A549 (cell line): ENCODE measurements around the gene NCCRP1. TPM values are rescaled to one million over a fixed set of nuclear protein-coding genes. Genes with fewer than 3 reads are reported as not detected.

Experiments used
- ATAC-seq, 2 experiments: fragments of 200-7000 bp in 1 of 2; fragments of >200 bp in 1 of 2; cut with Nextera tagmentation in 1 of 2; cut with Tn5 transposase in 1 of 2; 3 replicates each; pipeline versions ENCODE4 v1.8.0 to v1.9.1; 2018 to 2020; ENCODE audit warnings: mild to moderate bottlenecking in 1 of 2, moderate library complexity in 1 of 2
- CTCF ChIA-PET: fragments of 300-600 bp; sonication (Branson Sonifier 250); formaldehyde crosslinking; extraction: SDS; loops from one replicate; lab custom pipeline; 2021; ENCODE audit warnings: antibody characterized with exemption, inconsistent platforms; lab: Yijun Ruan, JAX
- POLR2A ChIA-PET: fragments of 350-600 bp; formaldehyde crosslinking; extraction: SDS; loops from one replicate; lab custom pipeline; 2021; ENCODE audit warnings: antibody characterized with exemption, inconsistent platforms; lab: Yijun Ruan, JAX
- DNase-seq, 2 experiments: peaks; one replicate each; pipeline versions ENCODE4 v3.0.0 to v3.0.0-alpha.2; 2011 to 2016; ENCODE audit warnings: low read depth in 1 of 2, low spot score in 1 of 2
- FAIRE-seq: peaks from 2 replicates; lab custom pipeline; 2011; peaks lifted over from hg19 to GRCh38; lab: Jason Lieb, UNC
- H3K27ac ChIP-seq, 2 experiments: fragments of >200 bp; sonication (Bioruptor Twin); formaldehyde crosslinking; 3 replicates each; pipeline ENCODE4 v1.5.1; 2016 to 2017
- H3K4me1 ChIP-seq: fragments of >200 bp; sonication (Bioruptor Twin); formaldehyde crosslinking; 3 replicates; pipeline ENCODE4 v1.6.1; 2016
- H3K4me2 ChIP-seq: fragments of >200 bp; sonication (Bioruptor Twin); formaldehyde crosslinking; 3 replicates; pipeline ENCODE4 v1.6.1; 2016
- H3K4me3 ChIP-seq: fragments of >200 bp; sonication (Bioruptor Twin); formaldehyde crosslinking; 3 replicates; pipeline ENCODE4 v1.5.1; 2016
- H3K9me3 ChIP-seq: fragments of >200 bp; sonication (Bioruptor Twin); formaldehyde crosslinking; 3 replicates; pipeline ENCODE4 v1.6.1; 2016
- EHMT2 ChIP-seq: fragments of 200-600 bp; sonication (generic); IDR thresholded peaks from 2 replicates; pipeline ENCODE4 v1.6.1; 2016; ENCODE audit warnings: antibody characterized with exemption, low read depth, mild to moderate bottlenecking, moderate library complexity
- HEYL ChIP-seq: fragments of 250-450 bp; sonication (Bioruptor Pico); IDR thresholded peaks from 2 replicates; pipeline ENCODE4 v1.8.0; 2021; ENCODE audit warnings: mild to moderate bottlenecking, moderate library complexity
- HOXA7 ChIP-seq: fragments of 250-450 bp; sonication (Bioruptor Pico); IDR thresholded peaks from 2 replicates; pipeline ENCODE4 v1.5.0; 2020; ENCODE audit warnings: mild to moderate bottlenecking, moderate library complexity
- JUN ChIP-seq, 2 experiments: fragments of >200 bp; sonication (Bioruptor Twin); formaldehyde crosslinking; IDR thresholded peaks; 2 replicates in 1 of 2; 3 replicates in 1 of 2; pipeline ENCODE4 v1.6.1; 2016 to 2017
- KDM5A ChIP-seq: fragments of 200-600 bp; sonication (generic); IDR thresholded peaks from 2 replicates; pipeline ENCODE4 v1.6.1; 2016; ENCODE audit warnings: antibody characterized with exemption, mild to moderate bottlenecking
- NPAS2 ChIP-seq: fragments of 250-450 bp; sonication (Bioruptor Pico); IDR thresholded peaks from 2 replicates; pipeline ENCODE4 v1.8.0; 2022; ENCODE audit warnings: mild to moderate bottlenecking, moderate library complexity, borderline replicate concordance
- POLR2A ChIP-seq: IDR thresholded peaks from 2 replicates; pipeline ENCODE4 v1.6.1; 2012; ENCODE audit warnings: mild to moderate bottlenecking, low read length
- POLR2AphosphoS2 ChIP-seq: conservative IDR thresholded peaks from 2 replicates; pipeline ENCODE4 v1.6.1; 2012; ENCODE audit warnings: low read length, improper control_type of control experiment, inconsistent platforms
- RARB ChIP-seq: fragments of 250-450 bp; sonication (Bioruptor Pico); IDR thresholded peaks from 2 replicates; pipeline ENCODE4 v1.8.0; 2021; ENCODE audit warnings: mild to moderate bottlenecking, moderate library complexity
- RNF2 ChIP-seq: fragments of 200-600 bp; sonication (generic); IDR thresholded peaks from 2 replicates; pipeline ENCODE4 v1.6.1; 2016; ENCODE audit warnings: low read depth, mild to moderate bottlenecking, antibody characterized with exemption, moderate library complexity, borderline replicate concordance
- SREBF2 ChIP-seq: fragments of 450-650 bp; IDR thresholded peaks from 2 replicates; pipeline ENCODE4 v1.6.1; 2014; ENCODE audit warnings: mild to moderate bottlenecking, moderate library complexity
- ZFP36 ChIP-seq: fragments of 450-650 bp; IDR thresholded peaks from 2 replicates; pipeline ENCODE4 v1.6.1; 2014; ENCODE audit warnings: borderline replicate concordance; ENCODE audit not compliant: partially characterized antibody
- ZNF302 ChIP-seq: fragments of 250-450 bp; sonication (Bioruptor Pico); IDR thresholded peaks from 2 replicates; pipeline ENCODE4 v1.9.0; 2021; ENCODE audit warnings: inconsistent platforms, mild to moderate bottlenecking, moderate library complexity
- WGBS: methylation state at CpG from one replicate; pipeline ENCODE4 v1.1.6; 2017; ENCODE audit errors: missing lambda C conversion rate; 5-methylcytosine and 5-hydroxymethylcytosine counted together
- polyA plus RNA-seq, 4 experiments: library from polyadenylated mRNA; depleted of rRNA in 3 of 4; stranded (reverse); fragments of >200 nt; fragmentation: RNase III in 1 of 4; extraction: RNeasy Plus Mini Kit Qiagen cat#74134 plus additional on column Dnase treatment in 1 of 4; gene quantifications; 2 replicates in 3 of 4; 3 replicates in 1 of 4; pipeline ENCODE4 v1.2.3, GENCODE V29; 2011 to 2017
- TF ChIP-seq, protein P1 (sequence below): fragments of >200 bp; sonication (Bioruptor Twin); formaldehyde crosslinking; IDR thresholded peaks from 3 replicates; pipeline ENCODE4 v1.5.1; 2016
- TF ChIP-seq, protein P2 (sequence below): IDR thresholded peaks from 2 replicates; pipeline ENCODE4 v1.6.1; 2012
- TF ChIP-seq, protein P3 (sequence below): fragments of 150-350 bp; IDR thresholded peaks from 2 replicates; pipeline ENCODE4 v1.6.1; 2014; ENCODE audit warnings: low read depth, mild to moderate bottlenecking, low read length

Gene NCCRP1
- polyA plus RNA-seq, 2 of the 4 experiments (the other 2 are of a cell fraction), result 0.90 to 0.99 TPM

DNA sequence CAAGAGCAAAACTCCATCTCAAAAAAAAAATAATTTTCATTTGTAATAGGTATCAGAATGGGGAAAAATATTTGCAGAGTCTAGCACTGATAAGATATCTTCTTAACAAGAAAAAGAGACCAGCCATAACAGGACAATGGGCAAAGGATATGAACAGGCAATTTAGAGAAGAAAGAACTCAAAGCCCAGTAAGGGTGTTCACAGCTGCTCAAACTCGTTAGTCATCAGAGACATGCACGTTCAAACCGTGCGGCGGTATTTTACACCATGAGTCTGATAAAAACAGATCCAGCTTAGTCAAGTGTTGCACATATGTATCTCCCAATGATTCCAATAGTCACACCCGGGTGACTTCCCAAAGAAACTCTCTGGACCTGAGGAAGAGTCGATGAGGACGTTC lies 13.7 kb upstream of the NCCRP1 start:
- Histone ChIP-seq H3K4me2 (no peak overlapping the region), H3K27ac (no peak overlapping the region), H3K4me1 (no peaks in the 10 kb centered on the region), H3K4me3 (no peak overlapping the region), H3K9me3 (no peaks in the 10 kb centered on the region)
- DNase-seq (no peak), FAIRE-seq (peak; percentile 87), ATAC-seq (no peak)
- ChIA-PET POLR2A (no interaction called here), CTCF (interaction anchor here (0.9 to 6.5 kb wide), 13 partner anchors 10 to 320 kb away, joined by 3 to 36 read pairs (median 3); partner anchors contain the start of gene PAK4)
- 85% methylated on average over 8 of the region's 8 CpGs for WGBS
- TF ChIP-seq JUN (IDR thresholded peaks at IDR 0.05), result peak in 1 of 2 experiments; percentile 24; a peak in 1 of 5 replicates
- TF ChIP-seq RNF2, result no peak

DNA sequence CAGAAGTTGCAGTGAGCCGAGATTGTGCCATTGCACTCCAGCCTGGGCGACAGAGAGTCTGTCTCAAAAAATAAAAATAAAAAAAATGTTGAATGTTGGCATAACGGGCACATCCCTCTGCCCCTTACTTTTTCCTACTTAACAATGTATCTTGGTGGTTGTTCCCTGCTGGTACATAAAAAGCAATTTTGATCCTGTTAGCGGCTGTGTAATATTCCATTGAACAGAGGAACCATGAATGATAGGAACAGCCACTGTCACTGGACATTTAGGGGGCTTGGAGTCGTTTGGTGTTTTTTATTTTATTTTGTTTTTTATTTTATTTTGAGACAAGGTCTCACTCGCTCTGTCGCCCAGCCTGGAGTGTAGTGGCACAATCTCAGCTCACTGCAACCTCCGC lies 10.4 kb upstream of the NCCRP1 start:
- FAIRE-seq, result no peak
- ChIA-PET CTCF (interaction anchor here (0.6 to 4.3 kb wide), 43 partner anchors 10 to 256 kb away, joined by 3 to 55 read pairs (median 5); partner anchors contain the start of genes IFNL1, MRPS12, NCCRP1 and SARS2), POLR2A (no interaction called here)
- ATAC-seq, result no peak
- H3K4me3 ChIP-seq, result no peak overlapping the region
- no peak for TF ChIP-seq ZNF302 (CRISPR knock-in tag)
- peak; percentile 19; the same call in 1 of the 2 replicates for TF ChIP-seq HOXA7 (CRISPR knock-in tag)
- TF ChIP-seq, all 56 proteins: peak for 1
- DNase-seq, result no peak
- no peak overlapping the region for H3K4me2 ChIP-seq
- H3K9me3 ChIP-seq, result no peaks in the 10 kb centered on the region
- H3K4me1 ChIP-seq, result peaks cover 11% of the 10 kb centered on the region; the same call in 2 of the 3 replicates
- no peak overlapping the region for H3K27ac ChIP-seq
- 87% methylated on average over 8 of the region's 8 CpGs for WGBS

DNA sequence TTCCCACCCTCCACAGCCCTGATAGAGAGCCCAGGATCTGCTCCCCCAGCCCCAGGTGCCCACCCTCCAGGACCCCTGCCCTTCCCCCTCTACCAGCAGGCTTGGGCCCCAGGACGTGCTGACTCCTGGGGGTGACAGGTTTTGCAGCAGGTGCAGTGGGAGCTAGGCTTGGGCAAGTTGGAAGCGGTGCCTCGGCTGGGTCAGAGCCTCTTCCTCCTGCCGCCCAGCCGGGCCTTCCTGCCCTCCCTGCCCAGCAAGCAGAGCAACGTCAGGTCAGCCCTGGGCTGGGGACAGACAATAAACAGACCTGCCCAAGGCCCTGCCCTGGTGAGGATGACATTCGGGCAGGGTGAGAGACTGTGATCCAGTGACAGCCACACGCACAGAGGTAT lies 9.2 kb upstream of the NCCRP1 start:
- Histone ChIP-seq H3K4me1 (peaks cover 11% of the 10 kb centered on the region; the same call in 2 of the 3 replicates), H3K9me3 (no peaks in the 10 kb centered on the region), H3K4me2 (no peak overlapping the region), H3K4me3 (no peak overlapping the region), H3K27ac (peak overlapping the region in 1 of 2 experiments; percentile 31; a peak in 3 of 6 replicates)
- ATAC-seq, result peak; percentile 35 to 45
- WGBS, result 52% methylated on average over 8 of the region's 8 CpGs
- FAIRE-seq, result no peak
- TF ChIP-seq EHMT2, result no peak
- TF ChIP-seq, protein P1, sequence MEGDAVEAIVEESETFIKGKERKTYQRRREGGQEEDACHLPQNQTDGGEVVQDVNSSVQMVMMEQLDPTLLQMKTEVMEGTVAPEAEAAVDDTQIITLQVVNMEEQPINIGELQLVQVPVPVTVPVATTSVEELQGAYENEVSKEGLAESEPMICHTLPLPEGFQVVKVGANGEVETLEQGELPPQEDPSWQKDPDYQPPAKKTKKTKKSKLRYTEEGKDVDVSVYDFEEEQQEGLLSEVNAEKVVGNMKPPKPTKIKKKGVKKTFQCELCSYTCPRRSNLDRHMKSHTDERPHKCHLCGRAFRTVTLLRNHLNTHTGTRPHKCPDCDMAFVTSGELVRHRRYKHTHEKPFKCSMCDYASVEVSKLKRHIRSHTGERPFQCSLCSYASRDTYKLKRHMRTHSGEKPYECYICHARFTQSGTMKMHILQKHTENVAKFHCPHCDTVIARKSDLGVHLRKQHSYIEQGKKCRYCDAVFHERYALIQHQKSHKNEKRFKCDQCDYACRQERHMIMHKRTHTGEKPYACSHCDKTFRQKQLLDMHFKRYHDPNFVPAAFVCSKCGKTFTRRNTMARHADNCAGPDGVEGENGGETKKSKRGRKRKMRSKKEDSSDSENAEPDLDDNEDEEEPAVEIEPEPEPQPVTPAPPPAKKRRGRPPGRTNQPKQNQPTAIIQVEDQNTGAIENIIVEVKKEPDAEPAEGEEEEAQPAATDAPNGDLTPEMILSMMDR, result peak; percentile 21; the same call in 2 of the 3 replicates
- TF ChIP-seq HEYL (CRISPR knock-in tag), result no peak
- TF ChIP-seq, protein P2, sequence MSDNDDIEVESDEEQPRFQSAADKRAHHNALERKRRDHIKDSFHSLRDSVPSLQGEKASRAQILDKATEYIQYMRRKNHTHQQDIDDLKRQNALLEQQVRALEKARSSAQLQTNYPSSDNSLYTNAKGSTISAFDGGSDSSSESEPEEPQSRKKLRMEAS, result 0 out of 2 replicates have a peak, but pooled peaks have one; percentile 2
- peak; percentile 9; the same call in 1 of the 2 replicates for TF ChIP-seq POLR2A
- TF ChIP-seq, protein P3, sequence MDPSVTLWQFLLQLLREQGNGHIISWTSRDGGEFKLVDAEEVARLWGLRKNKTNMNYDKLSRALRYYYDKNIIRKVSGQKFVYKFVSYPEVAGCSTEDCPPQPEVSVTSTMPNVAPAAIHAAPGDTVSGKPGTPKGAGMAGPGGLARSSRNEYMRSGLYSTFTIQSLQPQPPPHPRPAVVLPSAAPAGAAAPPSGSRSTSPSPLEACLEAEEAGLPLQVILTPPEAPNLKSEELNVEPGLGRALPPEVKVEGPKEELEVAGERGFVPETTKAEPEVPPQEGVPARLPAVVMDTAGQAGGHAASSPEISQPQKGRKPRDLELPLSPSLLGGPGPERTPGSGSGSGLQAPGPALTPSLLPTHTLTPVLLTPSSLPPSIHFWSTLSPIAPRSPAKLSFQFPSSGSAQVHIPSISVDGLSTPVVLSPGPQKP, result no peak
- TF ChIP-seq KDM5A, result no peak
- 0 out of 2 replicates have a peak, but pooled peaks have one; percentile 62 for TF ChIP-seq POLR2AphosphoS2
- TF ChIP-seq RARB (CRISPR knock-in tag), result no peak
- ChIA-PET POLR2A (no interaction called here), CTCF (interaction anchor here (0.6 to 4.3 kb wide), 49 partner anchors 8 to 242 kb away, joined by 3 to 55 read pairs (median 5); partner anchors contain the start of genes FBXO17, IFNL1, NCCRP1 and SYCN)
- no peak for DNase-seq

DNA sequence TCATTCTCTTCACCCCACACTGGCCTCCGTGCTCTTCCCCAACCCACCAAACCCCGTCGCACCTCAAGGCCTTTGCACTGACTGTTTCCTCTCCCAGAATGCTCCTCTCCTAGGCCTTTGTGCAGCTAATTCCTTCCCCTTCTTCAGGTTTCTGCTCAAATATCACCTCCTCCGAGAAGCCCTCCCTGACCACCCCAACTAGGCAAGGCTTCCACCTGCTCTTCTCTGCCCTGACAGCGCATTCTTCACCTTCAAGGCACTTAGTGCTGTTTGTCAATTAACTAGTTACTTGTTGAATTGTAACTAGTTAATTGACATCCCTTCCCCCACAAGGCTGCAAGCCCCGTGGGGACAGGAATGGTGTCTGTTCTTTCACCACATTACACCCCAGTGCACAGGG lies 7.8 kb upstream of the NCCRP1 start:
- FAIRE-seq, result peak; percentile 39
- Histone ChIP-seq H3K27ac (no peak overlapping the region), H3K4me2 (no peak overlapping the region), H3K9me3 (no peaks in the 10 kb centered on the region), H3K4me3 (no peak overlapping the region), H3K4me1 (peaks cover 25% of the 10 kb centered on the region)
- no peak for DNase-seq
- CTCF ChIA-PET, result interaction anchor here (0.6 to 4.3 kb wide), 15 partner anchors 8 to 237 kb away, joined by 3 to 55 read pairs (median 10); partner anchors contain the start of genes NCCRP1 and SYCN
- 75% methylated on average over 6 of the region's 6 CpGs for WGBS
- POLR2A ChIA-PET, result no interaction called here
- no peak for ATAC-seq
- TF ChIP-seq NPAS2 (no peak), ZFP36 (peak; percentile 96), SREBF2 (no peak)
